ENCODE measurements around the gene ZNF302.
"Not testable (repeated sequence)": the region's sequence is repeated elsewhere in the genome, so short reads cannot be mapped to it uniquely, and the experiment has no call there.

ZNF302 gene

GRCh38 chr19:34677386-34678084 lies at the start of gene ZNF302:
ZNF302 (plus strand) TSS chr19:34677678; CDS start chr19:34678805, 1,127 bp downstream.
- DNase-seq (ENCODE audit: extremely low read depth in 1 of 2, low read depth in 1 of 2): peak; percentile 88 to 95

- DNase-seq (ENCODE audit: extremely low read depth in 1 of 2, low read depth in 1 of 2): no peak
Observed at GRCh38 chr19:34633802-34634201, 43.7 kb upstream of the ZNF302 start.

GRCh38 chr19:34639491-34640085 lies 37.9 kb upstream of the ZNF302 start:
- DNase-seq (ENCODE audit: extremely low read depth in 1 of 2, low read depth in 1 of 2): peak in 1 of 2 donors; percentile 26

- no peak for DNase-seq (ENCODE audit: extremely low read depth in 1 of 2, low read depth in 1 of 2)
Observed at GRCh38 chr19:34642241-34642640, 35.2 kb upstream of the ZNF302 start.

GRCh38 chr19:34644991-34645461 lies 32.5 kb upstream of the ZNF302 start:
- no peak for DNase-seq (ENCODE audit: extremely low read depth in 1 of 2, low read depth in 1 of 2)

GRCh38 chr19:34645551-34645950 lies 31.9 kb upstream of the ZNF302 start:
- DNase-seq (ENCODE audit: extremely low read depth in 1 of 2, low read depth in 1 of 2): no peak

- DNase-seq (ENCODE audit: extremely low read depth in 1 of 2, low read depth in 1 of 2): no peak
Observed at GRCh38 chr19:34649886-34650543, 27.5 kb upstream of the ZNF302 start.

- DNase-seq (ENCODE audit: extremely low read depth in 1 of 2, low read depth in 1 of 2): no peak
Observed at GRCh38 chr19:34651747-34652146, 25.7 kb upstream of the ZNF302 start.

GRCh38 chr19:34654796-34655195 lies 22.7 kb upstream of the ZNF302 start:
- DNase-seq (ENCODE audit: extremely low read depth in 1 of 2, low read depth in 1 of 2): no peak

GRCh38 chr19:34655651-34656050 lies 21.8 kb upstream of the ZNF302 start:
- DNase-seq (ENCODE audit: extremely low read depth in 1 of 2, low read depth in 1 of 2): no peak

GRCh38 chr19:34661357-34661756 lies 16.1 kb upstream of the ZNF302 start:
- DNase-seq (ENCODE audit: extremely low read depth in 1 of 2, low read depth in 1 of 2): no peak

GRCh38 chr19:34662919-34663318 lies 14.6 kb upstream of the ZNF302 start:
- peak in 1 of 2 donors; percentile 18 for DNase-seq (ENCODE audit: extremely low read depth in 1 of 2, low read depth in 1 of 2)

GRCh38 chr19:34664168-34664567 lies 13.3 kb upstream of the ZNF302 start:
- DNase-seq (ENCODE audit: extremely low read depth in 1 of 2, low read depth in 1 of 2): no peak

GRCh38 chr19:34664870-34665269 lies 12.6 kb upstream of the ZNF302 start:
- no peak for DNase-seq (ENCODE audit: extremely low read depth in 1 of 2, low read depth in 1 of 2)

GRCh38 chr19:34665275-34665674 lies 12.2 kb upstream of the ZNF302 start:
- not testable (repeated sequence) for DNase-seq (ENCODE audit: extremely low read depth in 1 of 2, low read depth in 1 of 2)

GRCh38 chr19:34666200-34666957 lies 11.1 kb upstream of the ZNF302 start:
- no peak for DNase-seq (ENCODE audit: extremely low read depth in 1 of 2, low read depth in 1 of 2)

GRCh38 chr19:34666958-34667265 lies 10.6 kb upstream of the ZNF302 start:
- no peak for DNase-seq (ENCODE audit: extremely low read depth in 1 of 2, low read depth in 1 of 2)

- DNase-seq (ENCODE audit: extremely low read depth in 1 of 2, low read depth in 1 of 2): no peak
Observed at GRCh38 chr19:34667349-34668076, 10.0 kb upstream of the ZNF302 start.

- DNase-seq (ENCODE audit: extremely low read depth in 1 of 2, low read depth in 1 of 2): not testable (repeated sequence)
Observed at GRCh38 chr19:34668077-34668689, 9.3 kb upstream of the ZNF302 start.

- DNase-seq (ENCODE audit: extremely low read depth in 1 of 2, low read depth in 1 of 2): not testable (repeated sequence)
Observed at GRCh38 chr19:34668690-34669089, 8.8 kb upstream of the ZNF302 start.
